ENCODE results near the gene NCAM1. TPM values are rescaled to one million over a fixed set of nuclear protein-coding genes. Genes with fewer than 3 reads are reported as not detected.

Gene NCAM1
- total RNA-seq, 1 donor from 2014 or later: 76.7 TPM

DNA sequence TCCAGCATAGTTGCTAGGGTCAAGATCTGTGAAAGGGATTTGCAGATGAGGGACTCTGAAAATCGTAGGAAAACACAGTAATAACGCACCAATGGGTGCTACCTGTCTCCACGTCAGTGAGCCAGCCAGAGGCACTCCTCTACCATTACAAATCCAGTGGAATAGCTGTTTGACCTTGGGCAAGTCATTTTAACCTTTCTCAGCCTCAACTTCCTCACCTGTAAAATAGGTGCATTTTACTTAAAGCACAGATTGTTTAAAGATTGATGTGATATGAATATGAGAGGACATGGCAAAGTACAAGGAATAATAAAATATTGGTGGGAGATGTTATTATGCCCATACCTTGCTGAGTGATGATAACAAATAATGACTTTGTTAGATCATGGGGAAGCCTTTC, 205.1 kb downstream of the NCAM1 start:
- Mint-ChIP-seq H3K36me3 (ENCODE audit: low read depth) (peaks cover 3% of the 10 kb centered on the region), H3K27me3 (ENCODE audit: low read depth) (no peaks in the 10 kb centered on the region), H3K4me3 (no peak overlapping the region), H3K4me1 (peaks cover 38% of the 10 kb centered on the region), H3K27ac (ENCODE audit: unreplicated experiment) (no peak overlapping the region), H3K9me3 (no peaks in the 10 kb centered on the region)
- no peak for DNase-seq (ENCODE audit: low read depth, low spot score)
- TF ChIP-seq, protein P1, sequence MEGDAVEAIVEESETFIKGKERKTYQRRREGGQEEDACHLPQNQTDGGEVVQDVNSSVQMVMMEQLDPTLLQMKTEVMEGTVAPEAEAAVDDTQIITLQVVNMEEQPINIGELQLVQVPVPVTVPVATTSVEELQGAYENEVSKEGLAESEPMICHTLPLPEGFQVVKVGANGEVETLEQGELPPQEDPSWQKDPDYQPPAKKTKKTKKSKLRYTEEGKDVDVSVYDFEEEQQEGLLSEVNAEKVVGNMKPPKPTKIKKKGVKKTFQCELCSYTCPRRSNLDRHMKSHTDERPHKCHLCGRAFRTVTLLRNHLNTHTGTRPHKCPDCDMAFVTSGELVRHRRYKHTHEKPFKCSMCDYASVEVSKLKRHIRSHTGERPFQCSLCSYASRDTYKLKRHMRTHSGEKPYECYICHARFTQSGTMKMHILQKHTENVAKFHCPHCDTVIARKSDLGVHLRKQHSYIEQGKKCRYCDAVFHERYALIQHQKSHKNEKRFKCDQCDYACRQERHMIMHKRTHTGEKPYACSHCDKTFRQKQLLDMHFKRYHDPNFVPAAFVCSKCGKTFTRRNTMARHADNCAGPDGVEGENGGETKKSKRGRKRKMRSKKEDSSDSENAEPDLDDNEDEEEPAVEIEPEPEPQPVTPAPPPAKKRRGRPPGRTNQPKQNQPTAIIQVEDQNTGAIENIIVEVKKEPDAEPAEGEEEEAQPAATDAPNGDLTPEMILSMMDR (conservative IDR thresholded peaks at IDR 0.05): no peak

DNA sequence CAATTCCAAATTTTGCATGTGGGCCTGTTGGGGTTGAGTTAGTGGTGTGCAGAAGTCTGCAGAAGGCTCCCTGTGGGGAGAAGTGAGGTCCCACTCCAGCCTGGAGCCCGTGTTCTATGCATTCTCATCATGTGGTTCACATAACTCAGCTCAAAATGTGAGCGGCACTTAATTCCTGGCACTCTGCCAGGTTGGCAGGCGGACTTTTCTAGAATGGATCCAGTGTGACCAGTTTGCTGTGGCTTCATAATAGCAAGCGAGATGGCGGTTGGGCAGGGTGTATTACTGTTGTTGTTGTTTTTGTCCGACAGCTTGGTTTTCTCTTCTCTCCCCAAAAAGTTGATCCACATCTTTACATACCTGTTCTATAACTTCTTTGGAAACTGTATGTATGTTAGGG, 206.4 kb downstream of the NCAM1 start:
- Mint-ChIP-seq H3K27me3 (ENCODE audit: low read depth) (no peaks in the 10 kb centered on the region), H3K36me3 (ENCODE audit: low read depth) (peaks cover 3% of the 10 kb centered on the region), H3K27ac (ENCODE audit: unreplicated experiment) (no peak overlapping the region), H3K4me1 (peaks cover 31% of the 10 kb centered on the region), H3K9me3 (no peaks in the 10 kb centered on the region), H3K4me3 (no peak overlapping the region)
- TF ChIP-seq, protein P1 (conservative IDR thresholded peaks at IDR 0.05): no peak
- DNase-seq (ENCODE audit: low read depth, low spot score): no peak

DNA sequence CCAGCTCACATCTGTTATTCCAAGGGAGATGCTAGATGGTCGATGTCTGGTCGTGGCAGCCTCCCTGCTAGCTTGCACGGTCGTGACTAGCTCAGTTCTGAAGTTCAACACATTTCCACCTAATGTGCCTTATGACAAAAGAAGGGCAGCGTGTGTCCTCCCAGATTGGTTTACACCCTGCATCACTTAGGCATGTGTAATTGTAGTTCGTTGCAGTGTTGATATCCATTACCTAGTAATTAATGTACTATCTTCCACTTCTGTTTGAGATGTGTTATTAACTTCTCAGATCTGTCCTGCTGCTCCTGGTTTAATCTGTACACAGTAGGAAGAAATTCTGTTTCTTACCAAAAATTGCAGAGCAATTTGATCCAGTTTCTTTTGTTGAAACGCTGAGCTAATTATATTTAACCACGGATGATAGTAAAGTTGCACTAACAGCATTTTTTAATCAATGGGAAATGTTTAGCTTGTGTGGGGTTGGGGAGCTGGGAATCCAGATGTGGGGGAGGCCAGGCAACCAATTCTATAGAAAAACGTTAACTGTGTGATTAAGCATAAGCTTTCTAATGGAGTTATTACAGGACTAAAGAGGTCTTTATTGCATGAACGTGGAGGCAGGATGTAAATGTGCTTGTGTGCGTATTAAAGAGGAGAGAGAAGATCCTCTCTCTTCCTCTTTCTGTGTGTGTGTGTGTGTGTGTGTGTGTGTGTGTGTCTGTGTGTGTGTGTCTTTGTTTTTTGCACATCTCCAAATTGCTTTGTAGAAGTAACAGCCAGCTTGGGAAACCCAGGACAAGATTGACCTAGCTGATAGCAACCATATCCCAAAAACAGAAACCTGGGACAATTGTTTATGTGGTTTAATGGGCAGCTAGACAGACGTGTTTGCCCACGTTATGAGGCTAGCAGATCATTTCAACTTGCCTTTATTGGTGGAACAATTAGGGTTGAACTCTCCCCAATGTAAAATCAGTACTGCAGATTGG, 207.4 kb downstream of the NCAM1 start:
- Mint-ChIP-seq H3K9me3 (no peaks in the 10 kb centered on the region), H3K27me3 (ENCODE audit: low read depth) (no peaks in the 10 kb centered on the region), H3K4me1 (peaks cover 28% of the 10 kb centered on the region), H3K27ac (ENCODE audit: unreplicated experiment) (no peak overlapping the region), H3K36me3 (ENCODE audit: low read depth) (no peaks in the 10 kb centered on the region), H3K4me3 (no peak overlapping the region)
- TF ChIP-seq, protein P1 (conservative IDR thresholded peaks at IDR 0.05): no peak
- DNase-seq (ENCODE audit: low read depth, low spot score): no peak

DNA sequence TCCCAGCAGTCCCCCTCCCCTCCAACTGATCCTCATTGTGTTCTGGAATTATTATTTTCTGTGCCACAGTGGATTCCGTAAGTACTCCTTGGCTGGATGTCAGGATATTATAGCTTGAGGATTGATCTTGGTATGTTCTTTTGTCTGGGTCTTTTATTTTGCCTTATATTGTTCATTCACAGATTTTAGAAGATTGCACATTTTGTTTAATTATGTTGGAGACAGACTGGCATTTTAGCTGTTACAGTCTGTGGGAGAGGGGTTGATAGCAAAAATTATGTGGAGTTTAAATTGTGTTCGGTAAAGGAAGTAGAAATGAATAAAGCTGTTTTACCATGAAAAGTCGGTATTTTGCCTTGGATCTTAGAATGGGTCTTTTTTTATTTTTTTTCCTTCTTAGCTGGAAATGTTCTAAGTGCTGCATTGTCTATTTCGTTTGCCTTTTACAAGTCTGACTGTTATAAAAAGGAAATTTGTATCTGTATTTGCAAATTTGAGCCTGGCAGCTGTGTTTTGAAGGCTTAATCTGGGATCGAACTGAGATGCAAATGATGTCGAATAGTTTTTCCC, 211.2 kb downstream of the NCAM1 start:
- no peak overlapping the region for H3K4me3 Mint-ChIP-seq
- no peaks in the 10 kb centered on the region for H3K9me3 Mint-ChIP-seq
- H3K36me3 Mint-ChIP-seq (ENCODE audit: low read depth): no peaks in the 10 kb centered on the region
- DNase-seq (ENCODE audit: low read depth, low spot score): no peak
- H3K27me3 Mint-ChIP-seq (ENCODE audit: low read depth): no peaks in the 10 kb centered on the region
- peaks cover 26% of the 10 kb centered on the region for H3K4me1 Mint-ChIP-seq
- H3K27ac Mint-ChIP-seq (ENCODE audit: unreplicated experiment): no peak overlapping the region
- TF ChIP-seq, protein P1 (conservative IDR thresholded peaks at IDR 0.05): no peak

DNA sequence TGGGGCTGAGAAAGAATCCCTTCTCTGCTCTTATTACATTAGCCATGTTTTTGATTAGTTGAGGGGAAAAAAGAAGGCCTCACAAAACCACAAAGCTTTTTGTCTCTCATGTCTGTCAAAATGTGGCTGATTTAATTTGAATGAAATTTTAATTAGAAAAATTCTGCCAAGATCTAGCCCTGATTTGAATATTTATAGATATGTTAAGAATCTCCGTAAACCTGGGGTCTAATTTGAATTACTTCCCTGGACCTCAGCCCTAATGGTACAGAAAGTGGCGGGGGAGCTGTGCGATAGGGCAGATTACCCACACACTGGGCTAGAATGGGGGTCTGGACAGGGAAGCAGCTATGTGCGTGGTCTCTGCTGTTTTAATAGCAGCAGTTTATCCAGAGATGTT, 211.9 kb downstream of the NCAM1 start:
- H3K4me1 Mint-ChIP-seq: peaks cover 30% of the 10 kb centered on the region
- TF ChIP-seq, protein P1 (conservative IDR thresholded peaks at IDR 0.05): no peak
- H3K36me3 Mint-ChIP-seq (ENCODE audit: low read depth): no peaks in the 10 kb centered on the region
- H3K27ac Mint-ChIP-seq (ENCODE audit: unreplicated experiment): no peak overlapping the region
- no peak for DNase-seq (ENCODE audit: low read depth, low spot score)
- H3K4me3 Mint-ChIP-seq: no peak overlapping the region
- no peaks in the 10 kb centered on the region for H3K27me3 Mint-ChIP-seq (ENCODE audit: low read depth)
- H3K9me3 Mint-ChIP-seq: no peaks in the 10 kb centered on the region

All from neural crest cell (in vitro differentiated cells).